ENCODE data around the gene CXCL1. TPM values are rescaled to one million over a fixed set of nuclear protein-coding genes. Genes with fewer than 3 reads are reported as not detected.
"Not testable (repeated sequence)": the region's sequence is repeated elsewhere in the genome, so short reads cannot be mapped to it uniquely, and the experiment has no call there.

CXCL1 gene
- total RNA-seq, 2 donors from 2014 or later = 4.3 to 22.3 TPM

GRCh38 chr4:73870260-73870659, 1.1 kb downstream of the CXCL1 start:
- intact Hi-C loops (cut with DNase I, micrococcal nuclease) = no loop called here
- peak in 1 of 2 donors; percentile 41 for DNase-seq
- peak; percentile 32 for ATAC-seq

- ATAC-seq (no peak), DNase-seq (no peak)
- intact Hi-C loops (cut with DNase I, micrococcal nuclease) = no loop called here
Observed at GRCh38 chr4:73870768-73871167, 1.6 kb downstream of the CXCL1 start.

GRCh38 chr4:73871511-73872310, 2.5 kb downstream of the CXCL1 start:
- intact Hi-C loops (cut with DNase I, micrococcal nuclease) = no loop called here
- ATAC-seq (no peak), DNase-seq (no peak)

GRCh38 chr4:73872316-73873108, 3.3 kb downstream of the CXCL1 start:
- intact Hi-C loops (cut with DNase I, micrococcal nuclease) = no loop called here
- DNase-seq (no peak), ATAC-seq (no peak)

- intact Hi-C loops (cut with DNase I, micrococcal nuclease) = no loop called here
- DNase-seq = no peak
- no peak for ATAC-seq
Observed at GRCh38 chr4:73874386-73874785, 5.2 kb downstream of the CXCL1 start.

GRCh38 chr4:73875401-73875800, 6.2 kb downstream of the CXCL1 start:
- ATAC-seq (no peak), DNase-seq (no peak)
- intact Hi-C loops (cut with DNase I, micrococcal nuclease) = no loop called here

- DNase-seq = no peak
- intact Hi-C loops (cut with DNase I, micrococcal nuclease) = no loop called here
- ATAC-seq = no peak
Observed at GRCh38 chr4:73883306-73883705, 14.1 kb downstream of the CXCL1 start.

GRCh38 chr4:73885574-73886267, 16.5 kb downstream of the CXCL1 start:
- DNase-seq (no peak), ATAC-seq (peak; percentile 64)
- intact Hi-C loops (cut with DNase I, micrococcal nuclease) = no loop called here

GRCh38 chr4:73891326-73891725, 22.1 kb downstream of the CXCL1 start:
- intact Hi-C loops (cut with DNase I, micrococcal nuclease) = no loop called here
- no peak for ATAC-seq
- no peak for DNase-seq

- intact Hi-C loops (cut with DNase I, micrococcal nuclease) = no loop called here
- ATAC-seq = no peak
- no peak for DNase-seq
Observed at GRCh38 chr4:73891739-73892405, 22.7 kb downstream of the CXCL1 start.

GRCh38 chr4:73892966-73893365, 23.8 kb downstream of the CXCL1 start:
- ATAC-seq = no peak
- intact Hi-C loops (cut with DNase I, micrococcal nuclease) = no loop called here

GRCh38 chr4:73894001-73894400, 24.8 kb downstream of the CXCL1 start:
- ATAC-seq = no peak
- no peak for DNase-seq
- intact Hi-C loops (cut with DNase I, micrococcal nuclease) = no loop called here

More at GRCh38 chr4:73892966-73893365, 23.8 kb downstream of the CXCL1 start:
- no peak for DNase-seq

GRCh38 chr4:73895201-73896175, 26.3 kb downstream of the CXCL1 start:
- DNase-seq = peak; percentile 12 to 38

GRCh38 chr4:73896416-73896815, 27.2 kb downstream of the CXCL1 start:
- DNase-seq = no peak
- intact Hi-C loops (cut with DNase I, micrococcal nuclease) = no loop called here
- no peak for ATAC-seq

More at GRCh38 chr4:73895201-73896175, 26.3 kb downstream of the CXCL1 start:
- ATAC-seq = peak; percentile 92
- intact Hi-C loops (cut with DNase I, micrococcal nuclease) = no loop called here

GRCh38 chr4:73897380-73898136, 28.4 kb downstream of the CXCL1 start:
- DNase-seq (no peak), ATAC-seq (no peak)
- intact Hi-C loops (cut with DNase I, micrococcal nuclease) = no loop called here

GRCh38 chr4:73899338-73899737, 30.1 kb downstream of the CXCL1 start:
- ATAC-seq; intact Hi-C loops (cut with DNase I, micrococcal nuclease); DNase-seq: not testable (repeated sequence)

GRCh38 chr4:73901031-73901430, 31.8 kb downstream of the CXCL1 start:
- ATAC-seq (no peak), DNase-seq (no peak)
- intact Hi-C loops (cut with DNase I, micrococcal nuclease) = no loop called here
